T-helper 9 cell (primary cell): ENCODE data around the gene ADAM33.

Experiments used
- DNase-seq: peaks from one replicate; pipeline ENCODE4 v3.0.0-alpha.2; 2020

The ADAM33 gene

DNA sequence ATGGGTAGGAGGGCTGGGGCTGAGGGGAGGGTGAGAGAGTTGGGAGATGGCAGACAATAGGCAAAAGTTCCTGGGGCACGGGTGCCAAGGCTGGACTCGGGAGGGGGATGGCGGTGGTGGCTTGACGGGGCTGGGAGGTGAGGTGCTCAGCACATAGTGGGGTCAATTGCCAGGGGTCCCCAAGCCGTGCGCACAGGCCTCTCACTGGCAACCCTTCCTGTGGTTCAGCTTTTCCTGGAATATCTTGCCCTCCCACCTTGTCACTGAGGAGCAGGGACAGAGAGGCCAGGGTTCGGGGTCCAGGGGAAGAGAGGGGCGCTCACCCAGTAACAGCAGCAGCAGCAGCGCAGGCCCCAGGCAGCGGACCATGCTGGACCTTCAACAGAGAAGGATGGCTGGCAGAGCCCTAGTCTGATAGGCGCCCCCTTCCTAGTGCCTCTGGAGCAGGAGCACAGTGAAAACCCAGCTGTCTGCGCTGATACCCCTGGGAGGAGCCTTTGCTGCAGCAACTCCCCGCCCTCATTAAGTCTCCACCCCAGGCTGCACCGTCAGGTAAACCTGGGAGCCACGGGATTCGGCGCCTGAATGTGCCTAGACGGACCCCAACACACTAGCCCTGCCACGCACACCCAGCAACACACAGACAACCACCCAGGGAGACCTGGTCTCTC is 18.6 kb downstream of the ADAM33 start, which contains the start of gene GFRA4:
Gene GFRA4 (minus strand): TSS at position 369 of the 671 bp plus-strand sequence. CDS start 0 bp downstream, at position 369.
- no peak for DNase-seq

- DNase-seq = no peak
These were observed 19.8 kb downstream of the ADAM33 start for GRCh38 chr20:3661814-3662665.

GRCh38 chr20:3661060-3661813 is 20.6 kb downstream of the ADAM33 start:
- no peak for DNase-seq

- DNase-seq = no peak
These were observed 21.3 kb downstream of the ADAM33 start for GRCh38 chr20:3660262-3661059.

DNA sequence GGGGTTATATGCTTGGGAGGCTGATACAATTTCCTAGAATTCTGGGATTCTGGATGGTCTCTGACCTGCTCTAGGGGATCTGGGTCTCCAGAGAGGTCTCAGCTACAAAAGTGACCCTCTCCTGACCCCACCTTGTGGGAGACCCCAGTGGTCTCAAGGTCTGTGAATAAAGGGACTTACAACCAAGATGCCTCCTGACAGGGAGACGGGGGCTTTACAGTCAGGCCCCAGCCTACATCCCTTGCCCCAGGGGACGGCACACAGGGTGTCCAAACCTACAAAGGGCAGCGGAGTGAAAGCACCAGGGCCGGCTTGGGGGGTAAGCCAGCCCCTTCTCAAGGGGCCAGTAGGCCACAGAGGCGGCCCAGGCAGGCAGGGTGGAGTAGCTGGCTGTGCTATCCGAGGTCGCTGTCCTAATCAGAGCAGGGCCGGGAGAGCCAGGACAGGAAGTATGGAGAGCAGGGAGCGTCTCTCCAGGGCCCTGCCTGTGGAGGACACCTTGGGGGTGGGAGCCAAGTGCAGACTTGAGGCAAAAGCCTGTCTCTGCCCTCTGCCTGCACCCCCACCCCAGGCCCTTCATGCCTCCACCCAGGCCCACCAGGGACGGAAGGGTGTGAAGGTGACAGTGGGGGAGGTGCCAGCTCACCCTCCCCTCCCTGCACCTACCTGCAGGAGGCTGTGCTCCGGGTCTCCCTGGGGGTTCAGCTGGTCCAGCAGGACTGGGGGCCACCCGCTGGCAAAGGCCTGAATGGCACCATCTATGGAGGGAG is 22.1 kb downstream of the ADAM33 start:
- DNase-seq = no peak

DNA sequence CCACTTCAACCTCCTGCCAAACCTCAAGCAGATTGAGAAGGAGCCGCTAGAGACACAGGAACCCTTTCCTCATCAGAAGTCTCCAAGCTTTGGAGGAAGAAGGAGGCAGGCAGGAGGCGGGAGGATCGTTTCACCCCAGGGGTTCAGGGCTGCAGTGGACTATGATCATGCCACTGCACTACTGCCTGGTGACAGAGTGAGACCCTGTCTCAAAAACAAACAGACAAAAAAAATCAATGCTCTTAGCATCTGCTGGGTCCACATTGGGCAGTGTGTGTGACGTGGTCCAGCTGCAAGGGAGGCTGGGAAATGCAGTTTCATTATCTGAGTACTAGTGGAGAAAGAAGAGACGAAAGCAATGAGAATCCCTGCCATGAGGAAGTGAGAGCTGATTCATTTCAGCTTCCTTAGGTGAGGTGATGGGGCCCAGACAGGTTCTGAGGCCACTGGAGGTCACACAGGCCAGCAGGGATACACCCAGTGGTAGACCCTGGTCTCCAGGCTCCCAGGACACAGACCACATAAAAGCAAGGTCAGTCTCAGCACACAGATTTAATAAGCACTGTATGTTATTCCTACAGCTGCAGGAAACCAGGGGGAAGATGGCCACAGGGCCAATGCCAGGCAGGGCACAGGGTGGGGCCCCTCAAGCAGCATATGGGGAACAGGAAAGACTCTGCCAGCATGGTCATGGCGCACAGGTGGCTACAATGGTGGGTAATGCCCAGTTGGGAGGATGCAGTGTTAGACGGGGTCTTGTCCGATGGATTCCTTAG is 22.9 kb downstream of the ADAM33 start:
- no peak for DNase-seq

- DNase-seq = no peak
These were observed 23.6 kb downstream of the ADAM33 start for GRCh38 chr20:3658019-3658715.

DNA sequence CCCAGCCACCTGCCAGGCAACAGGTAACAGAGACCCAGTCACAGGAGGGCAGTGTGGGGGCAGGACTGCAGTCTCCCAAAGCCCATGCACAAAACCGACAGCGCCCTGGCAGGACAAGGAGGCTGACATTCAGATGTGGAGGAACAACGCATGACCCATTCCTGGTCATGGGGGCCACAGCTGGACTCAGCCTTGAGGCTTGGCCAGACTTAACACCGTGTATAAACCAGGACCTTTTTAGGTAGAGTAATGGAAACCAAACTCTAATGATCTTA is 26.7 kb downstream of the ADAM33 start:
- no peak for DNase-seq

GRCh38 chr20:3654326-3655130 is 27.3 kb downstream of the ADAM33 start:
- DNase-seq = no peak

DNA sequence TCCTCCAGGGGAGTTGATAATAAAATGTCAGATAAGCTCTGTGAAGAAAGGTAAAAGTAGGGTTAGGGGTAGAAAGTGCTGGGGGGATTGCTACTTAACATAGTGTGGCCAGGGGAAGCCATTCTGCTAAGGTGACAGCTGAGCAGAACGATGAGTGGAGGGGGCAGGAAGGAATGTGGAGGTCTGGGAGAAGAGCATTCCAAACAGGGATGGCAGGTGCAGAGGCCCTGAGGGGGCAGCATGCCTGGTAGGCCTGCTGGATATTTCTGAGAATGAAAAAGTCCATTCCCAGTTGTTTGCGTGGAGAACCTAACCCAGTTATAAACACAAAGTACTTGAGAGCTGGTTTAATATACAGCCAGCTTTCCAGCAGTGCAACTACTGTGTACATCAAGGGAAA is 27.9 kb downstream of the ADAM33 start:
- no peak for DNase-seq

GRCh38 chr20:3652676-3653596 is 28.9 kb downstream of the ADAM33 start:
- no peak for DNase-seq

DNA sequence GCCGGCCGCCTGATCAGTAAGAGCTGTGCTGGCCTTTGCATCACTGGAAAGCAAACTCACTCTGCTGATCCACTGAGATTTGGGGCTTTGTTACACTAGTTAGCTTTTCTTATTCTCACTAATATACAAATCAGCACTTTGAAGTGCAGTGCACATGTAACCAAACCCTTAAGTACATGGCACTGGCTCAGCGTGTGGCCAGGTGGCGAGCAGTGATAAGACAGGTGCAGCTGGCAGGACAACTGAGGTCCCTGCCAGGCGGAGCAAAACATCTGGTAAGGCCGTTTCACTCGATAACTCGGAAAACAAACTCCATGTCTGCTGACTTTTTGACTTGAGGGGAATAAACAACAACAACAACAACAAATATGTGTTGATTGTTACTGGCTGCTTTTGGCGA is 29.6 kb downstream of the ADAM33 start:
- no peak for DNase-seq

- DNase-seq = no peak
These were observed 30.4 kb downstream of the ADAM33 start for GRCh38 chr20:3651204-3651962.

- DNase-seq = no peak
These were observed 32.9 kb downstream of the ADAM33 start for GRCh38 chr20:3648951-3649350.

DNA sequence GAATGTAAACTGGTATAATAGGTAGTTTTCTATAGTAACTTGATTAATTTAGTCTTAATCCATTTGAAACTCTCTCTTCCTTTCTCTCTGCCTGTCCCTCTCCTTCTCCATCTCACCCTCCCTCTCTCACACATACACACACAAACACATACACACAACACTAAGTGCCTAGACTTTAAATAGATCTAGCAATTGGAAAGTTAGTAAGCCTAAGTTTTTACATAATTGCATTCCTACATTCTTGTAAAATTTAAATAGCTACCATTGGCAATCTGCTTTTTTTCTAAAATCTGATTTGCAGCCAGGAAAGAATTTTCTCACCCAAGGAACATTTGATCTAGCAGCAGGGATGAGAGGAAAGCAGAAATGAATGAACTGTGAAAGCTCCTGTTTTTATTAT is 34.3 kb downstream of the ADAM33 start:
- DNase-seq = no peak

- DNase-seq = no peak
These were observed 35.2 kb downstream of the ADAM33 start for GRCh38 chr20:3646651-3647050.

- DNase-seq = no peak
These were observed 35.8 kb downstream of the ADAM33 start for GRCh38 chr20:3646067-3646440.
